Natural killer cell (primary cell): Measurements from ENCODE around the gene ZPLD1. TPM values are rescaled to one million over a fixed set of nuclear protein-coding genes. Genes with fewer than 3 reads are reported as not detected.

ENCODE experiments used
- ATAC-seq, 3 donors: fragments of 150-1000 bp in 2 of 3; fragments of 200-7000 bp in 1 of 3; cut with Tn5 transposase; 1 replicate in 1 of 3; 2 replicates in 2 of 3; pipeline ENCODE4 v1.10.0; 2021; ENCODE audit warnings: mild to moderate bottlenecking in 2 of 3, moderate library complexity in 2 of 3
- DNase-seq, 2 donors: peaks; one replicate each; pipeline versions ENCODE4 v3.0.0 to v3.0.0-alpha.2; 2013 to 2021; ENCODE audit warnings: mixed read lengths in 1 of 2
- H3K27ac ChIP-seq: one replicate; pipeline ENCODE4 v1.5.1; 2013; ENCODE audit warnings: mild to moderate bottlenecking, low read length
- H3K27me3 ChIP-seq: one replicate; pipeline ENCODE4 v1.6.1; 2013; ENCODE audit warnings: low read length; ENCODE audit not compliant: control insufficient read depth, insufficient read depth
- H3K36me3 ChIP-seq: one replicate; pipeline ENCODE4 v1.6.1; 2013; ENCODE audit warnings: low read length; ENCODE audit not compliant: control insufficient read depth, insufficient read depth
- H3K4me1 ChIP-seq: one replicate; pipeline ENCODE4 v1.6.1; 2013; ENCODE audit warnings: low read length; ENCODE audit not compliant: control insufficient read depth, insufficient read depth
- H3K4me3 ChIP-seq: one replicate; pipeline ENCODE4 v1.5.1; 2013; ENCODE audit warnings: low read length
- H3K9me3 ChIP-seq: one replicate; pipeline ENCODE4 v1.6.1; 2013; ENCODE audit warnings: low read length; ENCODE audit not compliant: control insufficient read depth, insufficient read depth
- H3K27ac Mint-ChIP-seq, 2 donors: one replicate each; pipeline ENCODE4 v1.8.0; 2022; ENCODE audit warnings: mild to moderate bottlenecking in 2 of 2, mixed read lengths in 2 of 2, moderate library complexity in 1 of 2
- H3K27me3 Mint-ChIP-seq, 2 donors: one replicate each; pipeline ENCODE4 v1.8.0; 2022; ENCODE audit warnings: low read depth in 2 of 2, mixed read lengths in 2 of 2
- H3K36me3 Mint-ChIP-seq: one replicate; pipeline ENCODE4 v1.8.0; 2022; ENCODE audit warnings: mixed read lengths
- H3K4me1 Mint-ChIP-seq, 2 donors: one replicate each; pipeline ENCODE4 v1.8.0; 2022; ENCODE audit warnings: mixed read lengths in 2 of 2
- H3K4me3 Mint-ChIP-seq: one replicate; pipeline ENCODE4 v1.8.0; 2022; ENCODE audit warnings: mild to moderate bottlenecking, moderate library complexity, mixed read lengths
- H3K9me3 Mint-ChIP-seq, 2 donors: one replicate each; pipeline ENCODE4 v1.8.0; 2022; ENCODE audit warnings: mixed read lengths in 2 of 2
- WGBS: methylation state at CpG from one replicate; pipeline ENCODE4 v1.1.7; 2013; ENCODE audit warnings: missing lambda C conversion rate; ENCODE audit not compliant: insufficient coverage; 5-methylcytosine and 5-hydroxymethylcytosine counted together
- intact Hi-C: fragments of 100-400 bp; cut with micrococcal nuclease; formaldehyde crosslinking; loops from one replicate; pipeline ENCODE4 v1.14.2; 2022
- total RNA-seq, 4 donors: library from RNA; stranded (reverse); fragments of 120-200 nt in 1 of 4; gene quantifications; one replicate each; pipeline versions ENCODE4 v1.2.3 to v1.2.4, GENCODE V29; 2013 to 2022
- TF ChIP-seq, protein P1 (sequence below): fragments of 200-600 bp; IDR thresholded peaks from one replicate; pipeline ENCODE4 v1.8.0; 2022; ENCODE audit warnings: antibody characterized with exemption

ZPLD1 gene
- total RNA-seq, result not detected
- total RNA-seq (2013), result not detected

- Histone ChIP-seq H3K4me3 (no peak within 1 kb of the TSS), H3K4me1 (no peaks in the 10 kb centered on the region), H3K9me3 (no peaks in the 10 kb centered on the region), H3K27ac (no peak within 1 kb of the TSS), H3K27me3 (no peaks in the 10 kb centered on the region), H3K36me3 (no peaks in the 10 kb centered on the region)
- TF ChIP-seq, protein P1, sequence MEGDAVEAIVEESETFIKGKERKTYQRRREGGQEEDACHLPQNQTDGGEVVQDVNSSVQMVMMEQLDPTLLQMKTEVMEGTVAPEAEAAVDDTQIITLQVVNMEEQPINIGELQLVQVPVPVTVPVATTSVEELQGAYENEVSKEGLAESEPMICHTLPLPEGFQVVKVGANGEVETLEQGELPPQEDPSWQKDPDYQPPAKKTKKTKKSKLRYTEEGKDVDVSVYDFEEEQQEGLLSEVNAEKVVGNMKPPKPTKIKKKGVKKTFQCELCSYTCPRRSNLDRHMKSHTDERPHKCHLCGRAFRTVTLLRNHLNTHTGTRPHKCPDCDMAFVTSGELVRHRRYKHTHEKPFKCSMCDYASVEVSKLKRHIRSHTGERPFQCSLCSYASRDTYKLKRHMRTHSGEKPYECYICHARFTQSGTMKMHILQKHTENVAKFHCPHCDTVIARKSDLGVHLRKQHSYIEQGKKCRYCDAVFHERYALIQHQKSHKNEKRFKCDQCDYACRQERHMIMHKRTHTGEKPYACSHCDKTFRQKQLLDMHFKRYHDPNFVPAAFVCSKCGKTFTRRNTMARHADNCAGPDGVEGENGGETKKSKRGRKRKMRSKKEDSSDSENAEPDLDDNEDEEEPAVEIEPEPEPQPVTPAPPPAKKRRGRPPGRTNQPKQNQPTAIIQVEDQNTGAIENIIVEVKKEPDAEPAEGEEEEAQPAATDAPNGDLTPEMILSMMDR, result no peak
- Mint-ChIP-seq H3K9me3 (no peaks in the 10 kb centered on the region), H3K4me1 (no peaks in the 10 kb centered on the region), H3K27me3 (no peaks in the 10 kb centered on the region), H3K4me3 (no peak within 1 kb of the TSS), H3K36me3 (no peaks in the 10 kb centered on the region), H3K27ac (no peak within 1 kb of the TSS)
- ATAC-seq (no peak), DNase-seq (no peak)
- intact Hi-C loops, result no loop called here
Observed at GRCh38 chr3:102434715-102435114, at the start of gene ZPLD1. Gene ZPLD1, plus strand, starts transcription at chr3:102435015. Its CDS starts 3,473 bp downstream, at chr3:102438488.

GRCh38 chr3:102390171-102390864 lies 44.5 kb upstream of the ZPLD1 start:
- no peak overlapping the region for H3K4me3 Mint-ChIP-seq
- no peaks in the 10 kb centered on the region for H3K27me3 Mint-ChIP-seq
- TF ChIP-seq, protein P1, result no peak
- no peaks in the 10 kb centered on the region for H3K4me1 ChIP-seq
- no peak overlapping the region for H3K27ac Mint-ChIP-seq
- ATAC-seq, result no peak
- DNase-seq, result no peak
- no peaks in the 10 kb centered on the region for H3K4me1 Mint-ChIP-seq
- H3K36me3 ChIP-seq, result no peaks in the 10 kb centered on the region
- peaks cover 4 to 5% of the 10 kb centered on the region in 2 donors for H3K9me3 Mint-ChIP-seq
- intact Hi-C loops, result no loop called here
- H3K27me3 ChIP-seq, result no peaks in the 10 kb centered on the region
- 82% methylated on average over 6 of the region's 7 CpGs for WGBS
- H3K27ac ChIP-seq, result no peak overlapping the region
- no peaks in the 10 kb centered on the region for H3K36me3 Mint-ChIP-seq
- H3K4me3 ChIP-seq, result no peak overlapping the region
- no peaks in the 10 kb centered on the region for H3K9me3 ChIP-seq

- no CpG with 5 or more reads among the region's 1 CpG for WGBS
- intact Hi-C loops, result no loop called here
- H3K36me3 ChIP-seq, result no peaks in the 10 kb centered on the region
Observed at GRCh38 chr3:102390916-102391315, 43.9 kb upstream of the ZPLD1 start.

More at GRCh38 chr3:102390916-102391315, 43.9 kb upstream of the ZPLD1 start:
- no peaks in the 10 kb centered on the region for H3K9me3 ChIP-seq
- Mint-ChIP-seq H3K27me3 (no peaks in the 10 kb centered on the region), H3K4me3 (no peak overlapping the region), H3K27ac (no peak overlapping the region), H3K36me3 (no peaks in the 10 kb centered on the region), H3K9me3 (peaks cover 3% of the 10 kb centered on the region in 2 donors), H3K4me1 (no peaks in the 10 kb centered on the region)
- TF ChIP-seq, protein P1, result no peak
- H3K27me3 ChIP-seq, result no peaks in the 10 kb centered on the region
- ATAC-seq (no peak), DNase-seq (no peak)
- H3K4me3 ChIP-seq, result no peak overlapping the region
- H3K4me1 ChIP-seq, result no peaks in the 10 kb centered on the region
- H3K27ac ChIP-seq, result no peak overlapping the region
